H1 (cell line): ENCODE results near the gene COL9A2. TPM values are rescaled to one million over a fixed set of nuclear protein-coding genes. Genes with fewer than 3 reads are reported as not detected.

Source experiments
- CTCF ChIA-PET: fragments of 300-600 bp; sonication (Branson Sonifier 250); formaldehyde crosslinking; loops from one replicate; lab custom pipeline; 2021; ENCODE audit not compliant: partially characterized antibody; lab: Charles Lee
- POLR2A ChIA-PET: fragments of 300-600 bp; sonication (Branson Sonifier 250); formaldehyde crosslinking; loops from one replicate; lab custom pipeline; 2021; ENCODE audit warnings: inconsistent platforms; ENCODE audit not compliant: partially characterized antibody; lab: Charles Lee
- DNase-seq, 2 experiments: peaks; one replicate each; pipeline versions ENCODE4 v3.0.0 to v3.0.0-alpha.2; 2010 to 2022; ENCODE audit warnings: low spot score in 2 of 2, low read depth in 1 of 2, mixed read lengths in 1 of 2
- FAIRE-seq: peaks from 2 replicates; lab custom pipeline; 2011; peaks lifted over from hg19 to GRCh38; lab: Jason Lieb, UNC
- H2AFZ ChIP-seq: 2 replicates; pipeline ENCODE4 v1.8.1; 2012; ENCODE audit warnings: low read length, inconsistent platforms
- H2AK5ac ChIP-seq: 2 replicates; pipeline ENCODE4 v1.6.1; 2013; ENCODE audit warnings: low read depth, low read length
- H2BK120ac ChIP-seq: replicated peaks from 2 replicates; pipeline ENCODE3; 2013; ENCODE audit warnings: low read depth, low read length, inconsistent platforms
- H2BK12ac ChIP-seq: 2 replicates; pipeline ENCODE4 v1.6.1; 2013; ENCODE audit warnings: low read depth, low read length
- H2BK15ac ChIP-seq: 2 replicates; pipeline ENCODE4 v1.6.1; 2013; ENCODE audit warnings: low read length
- H2BK20ac ChIP-seq: 2 replicates; pipeline ENCODE4 v1.6.1; 2013; ENCODE audit warnings: low read length
- H2BK5ac ChIP-seq: 2 replicates; pipeline ENCODE4 v1.6.1; 2013; ENCODE audit warnings: low read depth, low read length
- H3K14ac ChIP-seq: 2 replicates; pipeline ENCODE4 v1.6.1; 2013; ENCODE audit warnings: inconsistent platforms; ENCODE audit not compliant: insufficient read length
- H3K18ac ChIP-seq: 2 replicates; pipeline ENCODE4 v1.6.1; 2013; ENCODE audit warnings: low read length; ENCODE audit errors: extremely low read depth
- H3K23ac ChIP-seq: 2 replicates; pipeline ENCODE4 v1.6.1; 2013; ENCODE audit warnings: inconsistent platforms; ENCODE audit not compliant: insufficient read length
- H3K23me2 ChIP-seq: 2 replicates; pipeline ENCODE4 v1.6.1; 2013; ENCODE audit warnings: low read depth, low read length
- H3K27ac ChIP-seq: 2 replicates; pipeline ENCODE4 v1.6.1; 2011; ENCODE audit warnings: low read depth, low read length, inconsistent platforms
- H3K27me3 ChIP-seq, 4 experiments: replicated peaks in 1 of 4; 1 replicate in 1 of 4; 2 replicates in 3 of 4; pipeline versions ENCODE4 v1.6.1 to v1.8.1; 2011 to 2013; ENCODE audit warnings: low read length in 3 of 4, mild to moderate bottlenecking in 3 of 4, inconsistent platforms in 2 of 4, mixed read lengths in 2 of 4, moderate library complexity in 1 of 4; ENCODE audit not compliant: control insufficient read depth in 3 of 4, insufficient read depth in 3 of 4; ENCODE audit errors: extremely low read depth in 1 of 4
- H3K36me3 ChIP-seq, 4 experiments: 2 replicates each; pipeline versions ENCODE4 v1.6.1 to v1.8.1; 2011 to 2013; ENCODE audit warnings: mild to moderate bottlenecking in 4 of 4, low read length in 3 of 4, moderate library complexity in 2 of 4, control low read depth in 1 of 4, inconsistent platforms in 1 of 4; ENCODE audit not compliant: insufficient read depth in 4 of 4, control insufficient read depth in 2 of 4
- H3K4ac ChIP-seq: replicated peaks from 2 replicates; pipeline ENCODE3; 2013; ENCODE audit warnings: low read length, low read depth, mixed read lengths, inconsistent platforms; ENCODE audit not compliant: insufficient read length
- H3K4me1 ChIP-seq, 4 experiments: replicated peaks in 1 of 4; 1 replicate in 1 of 4; 2 replicates in 3 of 4; pipeline versions ENCODE4 v1.6.1 to v1.8.1; 2011 to 2013; ENCODE audit warnings: low read length in 3 of 4, inconsistent platforms in 2 of 4, mixed read lengths in 1 of 4; ENCODE audit not compliant: insufficient read depth in 4 of 4, control insufficient read depth in 3 of 4
- H3K4me2 ChIP-seq, 2 experiments: 2 replicates each; pipeline versions ENCODE4 v1.6.1 to v1.8.1; 2011 to 2013; ENCODE audit warnings: low read depth in 2 of 2, low read length in 2 of 2, control low read depth in 1 of 2, inconsistent platforms in 1 of 2, mild to moderate bottlenecking in 1 of 2; ENCODE audit not compliant: insufficient read depth in 1 of 2
- H3K4me3 ChIP-seq, 4 experiments: fragments of 200-600, 300-600 bp in 1 of 4; sonication (generic), shearing (Covaris generic), sonication (Bioruptor Twin) in 1 of 4; 2 replicates each; pipeline versions ENCODE4 v1.5.1 to v1.8.1; 2011 to 2016; ENCODE audit warnings: low read length in 4 of 4, low read depth in 3 of 4, control low read depth in 2 of 4, inconsistent platforms in 2 of 4, mild to moderate bottlenecking in 2 of 4, mixed read lengths in 1 of 4, moderate library complexity in 1 of 4; ENCODE audit not compliant: insufficient read depth in 2 of 4; ENCODE audit errors: extremely low read depth in 1 of 4
- H3K56ac ChIP-seq: replicated peaks from 2 replicates; pipeline ENCODE3; 2013; ENCODE audit warnings: low read depth, mild to moderate bottlenecking, mixed read lengths, low read length, inconsistent platforms; ENCODE audit not compliant: insufficient read length
- H3K79me1 ChIP-seq: 2 replicates; pipeline ENCODE4 v1.6.1; 2013; ENCODE audit warnings: low read depth, low read length, control low read depth
- H3K79me2 ChIP-seq, 2 experiments: 2 replicates each; pipeline versions ENCODE4 v1.6.1 to v1.8.1; 2012 to 2013; ENCODE audit warnings: low read length in 2 of 2, mild to moderate bottlenecking in 2 of 2, inconsistent platforms in 1 of 2; ENCODE audit not compliant: insufficient read depth in 2 of 2, control insufficient read depth in 1 of 2
- H3K9ac ChIP-seq, 4 experiments: replicated peaks in 1 of 4; 1 replicate in 1 of 4; 2 replicates in 3 of 4; pipeline versions ENCODE4 v1.6.1 to v1.8.1; 2011 to 2013; ENCODE audit warnings: low read depth in 3 of 4, low read length in 3 of 4, control low read depth in 2 of 4, mild to moderate bottlenecking in 2 of 4, moderate library complexity in 2 of 4, inconsistent platforms in 1 of 4; ENCODE audit errors: extremely low read depth in 1 of 4
- H3K9me3 ChIP-seq, 2 experiments: 2 replicates each; pipeline versions ENCODE4 v1.6.1 to v1.8.1; 2012 to 2013; ENCODE audit warnings: mild to moderate bottlenecking in 2 of 2, moderate library complexity in 2 of 2, control low read depth in 1 of 2, inconsistent platforms in 1 of 2, low read depth in 1 of 2, low read length in 1 of 2, mixed read lengths in 1 of 2; ENCODE audit not compliant: insufficient read depth in 2 of 2
- H4K20me1 ChIP-seq, 2 experiments: replicated peaks in 1 of 2; 2 replicates each; pipeline versions ENCODE3 to v1.8.1; 2011 to 2013; ENCODE audit warnings: inconsistent platforms in 2 of 2, low read length in 2 of 2, mild to moderate bottlenecking in 1 of 2; ENCODE audit not compliant: insufficient read depth in 2 of 2, control insufficient read depth in 1 of 2
- H4K5ac ChIP-seq: 2 replicates; pipeline ENCODE4 v1.6.1; 2013; ENCODE audit warnings: low read length, low read depth, mixed read lengths, inconsistent platforms; ENCODE audit not compliant: insufficient read length
- H4K8ac ChIP-seq: 2 replicates; pipeline ENCODE4 v1.8.0; 2013; ENCODE audit warnings: mild to moderate bottlenecking, moderate library complexity, low read length, inconsistent platforms; ENCODE audit not compliant: insufficient read depth; ENCODE audit errors: extremely low read depth
- H4K91ac ChIP-seq: replicated peaks from 2 replicates; pipeline ENCODE3; 2013; ENCODE audit warnings: low read length, mixed read lengths, inconsistent platforms; ENCODE audit not compliant: insufficient read length
- ASH2L ChIP-seq: fragments of 200-600, 300-600 bp; sonication (generic); IDR thresholded peaks from one replicate; pipeline ENCODE4 v1.7.1; 2017; ENCODE audit warnings: low read length
- CHD2 ChIP-seq: IDR thresholded peaks from 2 replicates; pipeline ENCODE4 v1.6.1; 2012; ENCODE audit warnings: low read length, improper control_type of control experiment
- CREB1 ChIP-seq: IDR thresholded peaks from 2 replicates; pipeline ENCODE4 v1.6.1; 2012; ENCODE audit warnings: inconsistent platforms
- CTBP2 ChIP-seq: IDR thresholded peaks from 2 replicates; pipeline ENCODE4 v1.7.0; 2011; ENCODE audit warnings: borderline replicate concordance, mild to moderate bottlenecking, moderate library complexity, mixed read lengths, low read length; ENCODE audit not compliant: insufficient read depth, insufficient read length
- E2F6 ChIP-seq: IDR thresholded peaks from 2 replicates; pipeline ENCODE4 v1.6.1; 2012; ENCODE audit warnings: inconsistent platforms
- EZH2 ChIP-seq: fragments of 200-600 bp; sonication (generic); IDR thresholded peaks from 2 replicates; pipeline ENCODE4 v1.7.1; 2012; ENCODE audit warnings: low read depth, mild to moderate bottlenecking, moderate library complexity, low read length, inconsistent platforms; ENCODE audit not compliant: severe bottlenecking
- KDM1A ChIP-seq: fragments of 200-600, 300-600 bp; sonication (generic); IDR thresholded peaks from 2 replicates; pipeline ENCODE4 v1.7.1; 2016; ENCODE audit warnings: mild to moderate bottlenecking, low read length, borderline replicate concordance
- POLR2AphosphoS5 ChIP-seq: IDR thresholded peaks from 2 replicates; pipeline ENCODE4 v1.6.1; 2011; ENCODE audit warnings: low read depth, low read length
- SIRT6 ChIP-seq: IDR thresholded peaks from one replicate; pipeline ENCODE4 v1.7.1; 2012; ENCODE audit warnings: low read length, inconsistent platforms
- SP1 ChIP-seq: IDR thresholded peaks from 2 replicates; pipeline ENCODE4 v1.6.1; 2011; ENCODE audit warnings: low read depth, low read length
- TAF1 ChIP-seq: IDR thresholded peaks from 2 replicates; pipeline ENCODE4 v1.6.1; 2011; ENCODE audit warnings: mild to moderate bottlenecking, low read depth, low read length
- TBP ChIP-seq: IDR thresholded peaks from 2 replicates; pipeline ENCODE4 v1.6.1; 2011; ENCODE audit warnings: low read depth, low read length, improper control_type of control experiment
- TCF12 ChIP-seq: IDR thresholded peaks from 2 replicates; pipeline ENCODE4 v1.6.1; 2011; ENCODE audit warnings: low read depth, mild to moderate bottlenecking, low read length
- whole genome bisulfite sequencing, 2 experiments: shearing (Covaris generic) in 1 of 2; methylation state at CpG; one replicate each; pipeline versions ENCODE4 v1.1.6 to v1.1.7; 2013 to 2015; ENCODE audit warnings: low lambda C conversion rate in 2 of 2, mixed read lengths in 2 of 2, inconsistent platforms in 1 of 2, low coverage in 1 of 2, missing lambda C conversion rate in 1 of 2; ENCODE audit not compliant: insufficient replicate concordance in 2 of 2, insufficient coverage in 1 of 2, insufficient read length in 1 of 2; ENCODE audit errors: extremely low coverage in 1 of 2, missing lambda C conversion rate in 1 of 2; 5-methylcytosine and 5-hydroxymethylcytosine counted together
- polyA plus RNA-seq, 7 experiments: library from polyadenylated mRNA; depleted of rRNA in 3 of 7; stranded (reverse) in 5 of 7; unstranded in 2 of 7; fragments of >200 nt in 5 of 7; fragments of 200-250 nt in 2 of 7; gene quantifications; 1 replicate in 5 of 7; 2 replicates in 1 of 7; 4 replicates in 1 of 7; pipeline versions ENCODE4 v1.2.1 to v1.2.3, GENCODE V29; 2011 to 2013; ENCODE audit warnings: missing spikeins in 2 of 7, mixed read lengths in 2 of 7
- total RNA-seq: library from RNA; stranded (reverse); fragmentation: NEBNext Ultra II Directional; extraction: Animal tissue kit (Norgen Biotek cat#: 25700); gene quantifications from 2 replicates; pipeline ENCODE4 v1.2.1, GENCODE V29; 2021

Gene COL9A2
- total and polyA plus RNA-seq, 2 of the 8 experiments (the other 6 are each of a cell fraction or from before 2014, with no cell fraction given): 3.2 to 3.3 TPM

GRCh38 chr1:40339420-40340323 lies 22.6 kb upstream of the COL9A2 start:
- H2BK15ac ChIP-seq: no peak overlapping the region
- H3K18ac ChIP-seq: no peak overlapping the region
- no peak overlapping the region for H2BK12ac ChIP-seq
- no peak for DNase-seq
- H3K4me3 ChIP-seq: no peak overlapping the region
- no peaks in the 10 kb centered on the region for H3K79me2 ChIP-seq
- no peak overlapping the region for H3K9ac ChIP-seq
- no peaks in the 10 kb centered on the region for H4K20me1 ChIP-seq
- no peak overlapping the region for H3K14ac ChIP-seq
- H2AK5ac ChIP-seq: no peak overlapping the region
- no peak overlapping the region for H2AFZ ChIP-seq
- no peaks in the 10 kb centered on the region for H3K27me3 ChIP-seq
- no peak for FAIRE-seq
- no peak overlapping the region for H4K91ac ChIP-seq
- H2BK120ac ChIP-seq: no peak overlapping the region
- H4K5ac ChIP-seq: no peak overlapping the region
- H3K79me1 ChIP-seq: no peaks in the 10 kb centered on the region
- H2BK20ac ChIP-seq: no peak overlapping the region
- H4K8ac ChIP-seq: no peak overlapping the region
- H3K56ac ChIP-seq: no peak overlapping the region
- no peak overlapping the region for H3K4ac ChIP-seq
- CTCF ChIA-PET: interaction anchor here (0.6 to 12.6 kb wide), 51 partner anchors 9 to 524 kb away, joined by 3 to 144 read pairs (median 5); partner anchors contain the start of genes COL9A2, SMAP2, TMCO2 and ZMPSTE24
- H3K23ac ChIP-seq: no peak overlapping the region
- WGBS, 2 experiments: 69% methylated on average over 6 of the region's 6 CpGs; no CpG with 5 or more reads in 1 of the 2 experiments
- no peaks in the 10 kb centered on the region for H3K36me3 ChIP-seq
- no peak overlapping the region for H2BK5ac ChIP-seq
- no peaks in the 10 kb centered on the region for H3K23me2 ChIP-seq
- no peak overlapping the region for H3K4me2 ChIP-seq
- no peak overlapping the region for H3K27ac ChIP-seq
- no peaks in the 10 kb centered on the region for H3K9me3 ChIP-seq
- no peaks in the 10 kb centered on the region for H3K4me1 ChIP-seq
- POLR2A ChIA-PET: interaction anchor here (1.1 kb wide), 1 partner anchor 9 kb away, joined by 3 read pairs; no protein-coding TSS in a partner anchor
- TF ChIP-seq POLR2AphosphoS5 (no peak), KDM1A (no peak), EZH2 (no peak), TAF1 (no peak), CREB1 (no peak), SIRT6 (no peak), E2F6 (no peak), ASH2L (no peak), SP1 (no peak), TBP (no peak), CTBP2 (no peak), CHD2 (no peak), TCF12 (no peak)
